NOMO-1 treated with DMSO at 0.1 percent for 48 hours (cell line): Measurements from ENCODE around the gene RASL10A.

Experiments
- DNase-seq: peaks from one replicate; lab custom pipeline; 2025; ENCODE audit not compliant: unreplicated experiment; lab: John Stamatoyannopoulos, UW

The RASL10A gene

GRCh38 chr22:29270475-29271271 is 44.8 kb downstream of the RASL10A start:
- peak; percentile 85 for DNase-seq

GRCh38 chr22:29269731-29270474 is 45.6 kb downstream of the RASL10A start:
- DNase-seq = peak; percentile 58

- DNase-seq = no peak
Observed at GRCh38 chr22:29269230-29269604, 46.3 kb downstream of the RASL10A start.

GRCh38 chr22:29268511-29269229 is 46.8 kb downstream of the RASL10A start:
- no peak for DNase-seq

DNA sequence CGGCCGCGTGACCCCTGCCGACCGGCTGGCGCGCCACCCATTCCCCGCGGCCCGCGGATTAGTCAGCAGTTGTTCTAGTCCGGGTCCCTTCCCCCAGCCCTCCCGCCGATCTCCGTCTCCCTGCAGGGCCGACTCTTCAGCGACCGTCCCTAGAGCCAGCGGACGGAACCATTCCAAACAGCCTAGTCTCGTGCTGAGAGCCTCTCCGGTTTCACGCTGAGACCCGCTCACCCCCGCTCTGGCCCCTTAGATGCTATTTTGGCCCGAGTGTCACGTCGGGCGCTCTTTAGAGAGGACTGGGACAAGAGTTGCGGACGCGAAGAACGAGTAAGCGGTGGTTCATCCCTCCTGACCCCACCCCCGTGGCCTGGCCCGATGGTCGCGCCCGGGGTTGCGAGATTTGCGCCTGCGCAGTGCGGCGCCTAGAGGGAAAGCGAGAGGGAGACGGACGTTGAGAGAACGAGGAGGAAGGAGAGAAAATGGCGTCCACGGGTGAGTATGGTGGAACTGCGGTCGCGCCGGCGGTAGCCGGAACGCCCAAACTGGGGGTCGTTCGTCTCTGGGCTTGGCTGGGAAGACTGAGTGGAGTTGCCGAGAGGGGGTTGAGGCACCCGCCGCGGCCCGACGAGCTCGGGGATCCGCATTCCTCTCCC is 47.5 kb downstream of the RASL10A start, which contains the start of the genes EWSR1 and RHBDD3:
EWSR1 (plus strand) TSS at position 411 of the 653 bp plus-strand sequence; CDS start at position 480, 69 bp downstream.
RHBDD3 (minus strand) TSS at position 124 of the 653 bp plus-strand sequence. CDS start 2,355 bp downstream, outside the sequence.
- DNase-seq = peak; percentile 96

GRCh38 chr22:29267462-29267857 is 48.0 kb downstream of the RASL10A start:
- DNase-seq = no peak

DNA sequence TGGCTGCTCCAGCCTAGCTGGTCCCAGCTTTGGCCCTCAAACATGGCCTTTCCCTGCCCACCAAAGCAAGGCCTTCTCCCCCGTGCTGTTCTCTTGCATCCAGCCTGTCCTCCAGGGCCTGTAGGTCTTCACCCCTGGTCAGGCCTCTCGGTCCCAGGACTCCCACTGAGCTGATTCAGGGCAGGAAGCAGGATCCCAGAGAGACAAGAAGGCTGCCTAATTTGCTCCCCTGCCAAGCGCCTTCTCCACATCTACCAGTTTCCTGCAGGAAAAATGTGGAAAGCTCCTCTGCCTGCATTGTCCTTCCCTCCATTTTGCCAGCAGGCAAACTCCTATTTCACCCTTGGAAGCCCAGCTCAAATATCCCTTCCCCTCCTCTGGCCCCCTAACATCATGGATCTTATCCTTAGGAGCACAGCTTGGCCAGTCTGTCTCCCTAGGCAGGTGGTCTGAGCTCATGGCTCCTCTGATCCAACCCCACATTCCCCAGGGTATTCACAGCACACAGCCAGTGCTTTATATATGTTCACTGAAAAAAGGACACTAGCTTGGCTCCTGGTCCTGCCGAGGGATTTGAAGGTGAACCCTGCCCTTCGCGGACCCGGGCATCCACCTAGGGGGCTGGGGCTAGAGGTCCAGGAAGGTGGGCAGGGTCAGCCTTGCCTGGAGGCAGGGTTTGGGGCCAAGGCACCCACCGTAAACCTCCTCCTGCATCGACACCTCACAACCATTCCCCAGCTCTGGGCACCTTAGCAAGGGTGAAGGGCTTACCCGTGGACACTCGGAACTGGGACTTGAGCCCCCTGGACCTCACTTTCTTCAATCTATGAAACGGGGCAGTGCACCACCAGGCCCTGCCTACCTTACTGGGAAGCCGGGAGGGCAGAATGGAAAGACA is 48.7 kb downstream of the RASL10A start:
- DNase-seq = no peak

DNA sequence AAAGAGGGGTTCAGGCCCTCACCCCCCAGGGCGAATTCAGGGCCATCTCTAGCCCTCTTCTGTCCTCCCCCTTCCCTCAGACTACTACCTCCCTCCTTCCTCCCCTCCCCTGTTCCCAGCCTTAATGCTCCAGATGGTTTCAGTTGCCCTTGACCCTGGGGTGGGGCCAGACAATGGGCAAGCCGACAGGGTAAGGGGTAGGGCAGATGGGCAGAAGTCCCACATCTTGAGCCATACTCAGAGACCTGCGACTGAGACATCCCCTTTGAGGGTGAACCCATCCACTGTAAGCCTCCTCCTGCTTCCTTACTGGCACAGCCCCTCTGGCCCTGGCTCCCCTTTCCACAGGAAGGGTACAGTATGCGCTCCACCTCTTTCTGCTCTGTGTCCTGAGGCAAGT is 49.6 kb downstream of the RASL10A start:
- no peak for DNase-seq

DNA sequence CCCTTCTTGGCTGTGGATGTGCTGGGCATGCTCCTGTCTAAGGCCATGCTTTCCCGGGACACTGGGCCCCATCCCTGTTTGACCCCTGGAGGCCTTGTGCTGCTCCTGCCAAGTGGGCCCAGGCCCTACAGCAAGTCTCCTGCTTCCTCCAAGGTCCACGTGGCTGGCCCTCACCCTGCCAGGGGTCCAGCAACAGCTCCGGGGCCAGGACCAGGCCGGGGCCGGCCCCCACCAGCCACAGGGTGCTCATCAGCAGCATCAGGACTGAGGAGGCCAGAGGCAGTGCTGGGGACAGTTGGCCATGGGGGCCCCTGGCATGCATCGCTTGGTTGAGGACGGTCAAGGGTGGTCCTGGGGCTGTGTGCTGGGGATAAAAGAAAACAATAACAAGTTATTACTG is 50.2 kb downstream of the RASL10A start:
- no peak for DNase-seq

GRCh38 chr22:29263791-29264276 is 51.7 kb downstream of the RASL10A start:
- no peak for DNase-seq
